OCI-LY7 (cell line): ENCODE measurements around the gene CHKA.

Source experiments
- EZH2phosphoT487 ChIP-seq: fragments of 200-600 bp; sonication (generic); IDR thresholded peaks from 2 replicates; pipeline ENCODE4 v1.6.1; 2018; ENCODE audit warnings: low read depth, borderline replicate concordance, mild to moderate bottlenecking, mixed run types, antibody characterized with exemption, low read length, moderate library complexity, mixed read lengths
- TF ChIP-seq, protein P1 (sequence below): fragments of 200-600 bp; sonication (generic); conservative IDR thresholded peaks from 2 replicates; pipeline ENCODE4 v1.5.1; 2014; ENCODE audit warnings: mild to moderate bottlenecking, antibody characterized with exemption, low read length, moderate library complexity, mixed read lengths

DNA sequence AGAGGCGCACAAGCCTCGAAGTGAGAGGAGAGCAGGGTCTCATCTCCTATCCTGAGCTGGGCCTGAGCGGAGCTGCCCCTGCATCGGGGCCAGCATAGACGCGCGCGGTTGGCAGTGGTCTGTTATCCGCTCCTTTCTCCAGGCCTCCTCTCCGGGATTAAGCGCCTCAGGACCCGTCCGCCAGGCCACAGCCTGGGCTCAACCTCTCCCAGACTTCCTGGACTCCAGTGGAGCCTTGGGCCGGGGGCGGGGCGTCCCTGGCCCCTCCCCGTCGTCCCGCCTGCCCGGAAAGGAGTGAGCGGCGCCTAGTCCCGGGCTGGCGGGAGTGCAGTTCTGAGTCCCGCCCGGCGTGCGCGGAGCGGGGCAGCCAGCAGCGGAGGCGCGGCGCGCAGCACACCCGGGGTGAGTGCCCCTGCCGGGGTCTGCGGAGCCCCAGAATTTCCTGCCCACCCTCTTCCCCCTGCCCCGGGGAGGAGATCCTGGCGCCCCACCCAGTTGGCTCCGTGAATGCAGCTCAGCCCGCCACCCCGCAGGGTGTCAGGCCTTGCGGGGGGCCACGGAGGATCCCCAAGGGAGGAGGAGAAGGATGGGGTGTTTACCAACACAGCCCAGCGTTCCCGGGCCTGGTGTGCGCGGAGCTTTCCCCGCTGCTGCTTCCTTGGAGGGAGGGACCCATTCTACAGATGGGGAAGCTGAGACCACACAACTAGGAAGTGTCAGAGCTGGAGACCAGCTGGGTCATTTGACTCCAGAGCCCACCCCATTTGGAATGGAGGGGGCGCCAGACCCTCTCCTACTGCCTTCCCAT is 82.3 kb downstream of the CHKA start, which contains the start of gene TCIRG1:
- TF ChIP-seq, protein P1, sequence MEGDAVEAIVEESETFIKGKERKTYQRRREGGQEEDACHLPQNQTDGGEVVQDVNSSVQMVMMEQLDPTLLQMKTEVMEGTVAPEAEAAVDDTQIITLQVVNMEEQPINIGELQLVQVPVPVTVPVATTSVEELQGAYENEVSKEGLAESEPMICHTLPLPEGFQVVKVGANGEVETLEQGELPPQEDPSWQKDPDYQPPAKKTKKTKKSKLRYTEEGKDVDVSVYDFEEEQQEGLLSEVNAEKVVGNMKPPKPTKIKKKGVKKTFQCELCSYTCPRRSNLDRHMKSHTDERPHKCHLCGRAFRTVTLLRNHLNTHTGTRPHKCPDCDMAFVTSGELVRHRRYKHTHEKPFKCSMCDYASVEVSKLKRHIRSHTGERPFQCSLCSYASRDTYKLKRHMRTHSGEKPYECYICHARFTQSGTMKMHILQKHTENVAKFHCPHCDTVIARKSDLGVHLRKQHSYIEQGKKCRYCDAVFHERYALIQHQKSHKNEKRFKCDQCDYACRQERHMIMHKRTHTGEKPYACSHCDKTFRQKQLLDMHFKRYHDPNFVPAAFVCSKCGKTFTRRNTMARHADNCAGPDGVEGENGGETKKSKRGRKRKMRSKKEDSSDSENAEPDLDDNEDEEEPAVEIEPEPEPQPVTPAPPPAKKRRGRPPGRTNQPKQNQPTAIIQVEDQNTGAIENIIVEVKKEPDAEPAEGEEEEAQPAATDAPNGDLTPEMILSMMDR = no peak
- no peak for TF ChIP-seq EZH2phosphoT487
